ENCODE measurements around the gene TFG.
"Not testable (repeated sequence)": the region's sequence is repeated elsewhere in the genome, so short reads cannot be mapped to it uniquely, and the experiment has no call there.

Gene TFG

GRCh38 chr3:100666699-100667098 lies 42.6 kb upstream of the TFG start:
- not testable (repeated sequence) for H2BK15ac ChIP-seq (ENCODE audit: low read length); H3K18ac ChIP-seq (ENCODE audit: low read length); H2BK5ac ChIP-seq (ENCODE audit: low read length); H3K4me1 ChIP-seq (ENCODE audit: control insufficient read depth in 2 of 2, insufficient read depth in 1 of 2, low read depth in 1 of 2, low read length in 2 of 2); H3K27ac ChIP-seq (replicated peaks; ENCODE audit: low read length); H2AFZ ChIP-seq (ENCODE audit: low read length); H4K91ac ChIP-seq (ENCODE audit: low read depth, low read length, poor library complexity); H3K9me3 ChIP-seq (replicated peaks in 1 of 2; ENCODE audit: control insufficient read depth in 2 of 2, insufficient read depth in 1 of 2, low read depth in 1 of 2, low read length in 2 of 2); H3K9ac ChIP-seq (ENCODE audit: low read depth, low read length, poor library complexity); H3K36me3 ChIP-seq (replicated peaks in 1 of 2; ENCODE audit: control insufficient read depth in 2 of 2, insufficient read depth in 2 of 2, low read length in 2 of 2); H3K27me3 ChIP-seq (ENCODE audit: control insufficient read depth in 3 of 3, insufficient read depth in 3 of 3, low read depth in 1 of 3, low read length in 3 of 3); H3K23ac ChIP-seq (ENCODE audit: low read depth, low read length, poor library complexity); H2AK5ac ChIP-seq (ENCODE audit: low read depth, low read length); H4K8ac ChIP-seq (ENCODE audit: low read depth, low read length); H3K79me1 ChIP-seq (ENCODE audit: low read depth, low read length); H3K14ac ChIP-seq (ENCODE audit: low read length); H3K4me2 ChIP-seq (ENCODE audit: insufficient read depth, low read length, poor library complexity, severe bottlenecking); H3K4ac ChIP-seq (ENCODE audit: low read length); DNase-seq (ENCODE audit: low spot score); H3K4me3 ChIP-seq (ENCODE audit: low read length in 2 of 2); H2BK12ac ChIP-seq (ENCODE audit: low read length); H2BK120ac ChIP-seq (ENCODE audit: low read depth, low read length)
- no CpG with 5 or more reads among the region's 6 CpGs for WGBS, 2 donors (ENCODE audit: extremely low coverage in 2 of 2, insufficient read length in 2 of 2, insufficient replicate concordance in 1 of 2)

GRCh38 chr3:100667316-100667715 lies 42.0 kb upstream of the TFG start:
- not testable (repeated sequence) for H3K4me1 ChIP-seq (ENCODE audit: control insufficient read depth in 2 of 2, insufficient read depth in 1 of 2, low read depth in 1 of 2, low read length in 2 of 2); H3K4me3 ChIP-seq (ENCODE audit: low read length in 2 of 2); H2AK5ac ChIP-seq (ENCODE audit: low read depth, low read length); H3K9ac ChIP-seq (ENCODE audit: low read depth, low read length, poor library complexity); H4K8ac ChIP-seq (ENCODE audit: low read depth, low read length); H3K14ac ChIP-seq (ENCODE audit: low read length); H3K4me2 ChIP-seq (ENCODE audit: insufficient read depth, low read length, poor library complexity, severe bottlenecking); H2BK5ac ChIP-seq (ENCODE audit: low read length); H4K91ac ChIP-seq (ENCODE audit: low read depth, low read length, poor library complexity); H3K4ac ChIP-seq (ENCODE audit: low read length); H2BK120ac ChIP-seq (ENCODE audit: low read depth, low read length); H3K18ac ChIP-seq (ENCODE audit: low read length); H3K27ac ChIP-seq (replicated peaks; ENCODE audit: low read length); H2BK15ac ChIP-seq (ENCODE audit: low read length); H3K9me3 ChIP-seq (replicated peaks in 1 of 2; ENCODE audit: control insufficient read depth in 2 of 2, insufficient read depth in 1 of 2, low read depth in 1 of 2, low read length in 2 of 2); H3K36me3 ChIP-seq (replicated peaks in 1 of 2; ENCODE audit: control insufficient read depth in 2 of 2, insufficient read depth in 2 of 2, low read length in 2 of 2); H2AFZ ChIP-seq (ENCODE audit: low read length); H3K79me1 ChIP-seq (ENCODE audit: low read depth, low read length); H3K23ac ChIP-seq (ENCODE audit: low read depth, low read length, poor library complexity); H2BK12ac ChIP-seq (ENCODE audit: low read length); DNase-seq (ENCODE audit: low spot score); H3K27me3 ChIP-seq (ENCODE audit: control insufficient read depth in 3 of 3, insufficient read depth in 3 of 3, low read depth in 1 of 3, low read length in 3 of 3)
- WGBS, 2 donors (ENCODE audit: extremely low coverage in 2 of 2, insufficient read length in 2 of 2, insufficient replicate concordance in 1 of 2) = no CpG with 5 or more reads among the region's 1 CpG

GRCh38 chr3:100670995-100671394 lies 38.3 kb upstream of the TFG start:
- not testable (repeated sequence) for DNase-seq (ENCODE audit: low spot score); H3K4ac ChIP-seq (ENCODE audit: low read length); H3K4me1 ChIP-seq (ENCODE audit: control insufficient read depth in 2 of 2, insufficient read depth in 1 of 2, low read depth in 1 of 2, low read length in 2 of 2); H4K8ac ChIP-seq (ENCODE audit: low read depth, low read length); H3K14ac ChIP-seq (ENCODE audit: low read length); H3K27ac ChIP-seq (replicated peaks; ENCODE audit: low read length); H2BK5ac ChIP-seq (ENCODE audit: low read length); H3K18ac ChIP-seq (ENCODE audit: low read length); H2BK12ac ChIP-seq (ENCODE audit: low read length); H3K79me1 ChIP-seq (ENCODE audit: low read depth, low read length); H3K36me3 ChIP-seq (replicated peaks in 1 of 2; ENCODE audit: control insufficient read depth in 2 of 2, insufficient read depth in 2 of 2, low read length in 2 of 2); H3K9ac ChIP-seq (ENCODE audit: low read depth, low read length, poor library complexity); H3K4me3 ChIP-seq (ENCODE audit: low read length in 2 of 2); H4K91ac ChIP-seq (ENCODE audit: low read depth, low read length, poor library complexity); H2BK120ac ChIP-seq (ENCODE audit: low read depth, low read length); H2AK5ac ChIP-seq (ENCODE audit: low read depth, low read length); H3K9me3 ChIP-seq (replicated peaks in 1 of 2; ENCODE audit: control insufficient read depth in 2 of 2, insufficient read depth in 1 of 2, low read depth in 1 of 2, low read length in 2 of 2); H2AFZ ChIP-seq (ENCODE audit: low read length); H3K23ac ChIP-seq (ENCODE audit: low read depth, low read length, poor library complexity); H3K27me3 ChIP-seq (ENCODE audit: control insufficient read depth in 3 of 3, insufficient read depth in 3 of 3, low read depth in 1 of 3, low read length in 3 of 3); H3K4me2 ChIP-seq (ENCODE audit: insufficient read depth, low read length, poor library complexity, severe bottlenecking); H2BK15ac ChIP-seq (ENCODE audit: low read length)
- WGBS, 2 donors (ENCODE audit: extremely low coverage in 2 of 2, insufficient read length in 2 of 2, insufficient replicate concordance in 1 of 2) = no CpG with 5 or more reads among the region's 2 CpGs

GRCh38 chr3:100681496-100681895 lies 27.8 kb upstream of the TFG start:
- Histone ChIP-seq H3K4ac (ENCODE audit: low read length) (no peak overlapping the region), H2AK5ac (ENCODE audit: low read depth, low read length) (no peak overlapping the region), H3K14ac (ENCODE audit: low read length) (no peak overlapping the region), H2BK120ac (ENCODE audit: low read depth, low read length) (no peak overlapping the region), H3K23ac (ENCODE audit: low read depth, low read length, poor library complexity) (no peak overlapping the region), H3K4me3 (ENCODE audit: low read length in 2 of 2) (no peak overlapping the region), H3K4me1 (ENCODE audit: control insufficient read depth in 2 of 2, insufficient read depth in 1 of 2, low read depth in 1 of 2, low read length in 2 of 2) (no peaks in the 10 kb centered on the region), H3K36me3 (replicated peaks in 1 of 2; ENCODE audit: control insufficient read depth in 2 of 2, insufficient read depth in 2 of 2, low read length in 2 of 2) (no peaks in the 10 kb centered on the region), H2BK12ac (ENCODE audit: low read length) (no peak overlapping the region), H4K8ac (ENCODE audit: low read depth, low read length) (no peak overlapping the region), H3K27me3 (ENCODE audit: control insufficient read depth in 3 of 3, insufficient read depth in 3 of 3, low read depth in 1 of 3, low read length in 3 of 3) (no peaks in the 10 kb centered on the region), H3K9me3 (replicated peaks in 1 of 2; ENCODE audit: control insufficient read depth in 2 of 2, insufficient read depth in 1 of 2, low read depth in 1 of 2, low read length in 2 of 2) (no peaks in the 10 kb centered on the region), H3K18ac (ENCODE audit: low read length) (no peak overlapping the region), H3K4me2 (ENCODE audit: insufficient read depth, low read length, poor library complexity, severe bottlenecking) (no peak overlapping the region), H2BK15ac (ENCODE audit: low read length) (no peak overlapping the region), H2BK5ac (ENCODE audit: low read length) (no peak overlapping the region), H3K79me1 (ENCODE audit: low read depth, low read length) (no peaks in the 10 kb centered on the region), H3K9ac (ENCODE audit: low read depth, low read length, poor library complexity) (no peak overlapping the region), H4K91ac (ENCODE audit: low read depth, low read length, poor library complexity) (no peak overlapping the region), H3K27ac (replicated peaks; ENCODE audit: low read length) (no peak overlapping the region), H2AFZ (ENCODE audit: low read length) (no peak overlapping the region)
- no CpG with 5 or more reads among the region's 1 CpG for WGBS, 2 donors (ENCODE audit: extremely low coverage in 2 of 2, insufficient read length in 2 of 2, insufficient replicate concordance in 1 of 2)
- DNase-seq (ENCODE audit: low spot score) = no peak

Data from neuronal stem cell (in vitro differentiated cells).